ENCODE data around the gene NPRL2. TPM values are rescaled to one million over a fixed set of nuclear protein-coding genes. Genes with fewer than 3 reads are reported as not detected.

NPRL2 gene
- total RNA-seq, 2 experiments from 2014 or later, result 27.9 to 52.5 TPM

GRCh38 chr3:50326182-50326541 is 24.4 kb downstream of the NPRL2 start:
- Histone ChIP-seq H3K9me2 (ENCODE audit: insufficient read depth, low read length) (no peaks in the 10 kb centered on the region), H3K4me2 (ENCODE audit: low read length) (no peak overlapping the region), H3K4me3 (ENCODE audit: low read depth, low read length, poor library complexity, severe bottlenecking) (no peak overlapping the region), H3K4me1 (ENCODE audit: insufficient read depth, low read length, poor library complexity, severe bottlenecking) (peaks cover 20% of the 10 kb centered on the region), H3K79me2 (ENCODE audit: insufficient read depth, low read depth, low read length) (peaks cover 12% of the 10 kb centered on the region; the same call in 1 of the 2 replicates), H2AFZ (ENCODE audit: low read length) (no peak overlapping the region), H3K27ac (ENCODE audit: low read depth, low read length, poor library complexity, severe bottlenecking) (no peak overlapping the region), H4K20me1 (ENCODE audit: insufficient read depth, low read length) (no peaks in the 10 kb centered on the region), H3K9me3 (ENCODE audit: low read length) (no peaks in the 10 kb centered on the region), H3K36me3 (ENCODE audit: insufficient read depth, low read length) (peaks cover 39% of the 10 kb centered on the region)
- intact Hi-C loops (cut with micrococcal nuclease; ENCODE audit: unreplicated experiment), result no loop called here
- TF ChIP-seq EZH2phosphoT487 (IDR thresholded peaks at IDR 0.05; ENCODE audit: borderline replicate concordance, low read depth, low read length) (no peak), CTCF (conservative IDR thresholded peaks at IDR 0.05; ENCODE audit: low read length) (no peak)
- POLR2A ChIA-PET, result no interaction called here
- CTCF ChIA-PET (ENCODE audit: unreplicated experiment), result no interaction called here
- no TSS peak for BruUV-seq (replicated peaks)
- DNase-seq (ENCODE audit: low spot score), result no peak

GRCh38 chr3:50325497-50326181 is 24.9 kb downstream of the NPRL2 start:
- DNase-seq (ENCODE audit: low spot score), result no peak
- Histone ChIP-seq H3K4me3 (ENCODE audit: low read depth, low read length, poor library complexity, severe bottlenecking) (no peak overlapping the region), H4K20me1 (ENCODE audit: insufficient read depth, low read length) (no peaks in the 10 kb centered on the region), H2AFZ (ENCODE audit: low read length) (no peak overlapping the region), H3K4me2 (ENCODE audit: low read length) (no peak overlapping the region), H3K9me3 (ENCODE audit: low read length) (no peaks in the 10 kb centered on the region), H3K36me3 (ENCODE audit: insufficient read depth, low read length) (peaks cover 33% of the 10 kb centered on the region), H3K27ac (ENCODE audit: low read depth, low read length, poor library complexity, severe bottlenecking) (no peak overlapping the region), H3K9me2 (ENCODE audit: insufficient read depth, low read length) (no peaks in the 10 kb centered on the region), H3K79me2 (ENCODE audit: insufficient read depth, low read depth, low read length) (peaks cover 12% of the 10 kb centered on the region; the same call in 1 of the 2 replicates), H3K4me1 (ENCODE audit: insufficient read depth, low read length, poor library complexity, severe bottlenecking) (peaks cover 20% of the 10 kb centered on the region)
- no peak for TF ChIP-seq CTCF (conservative IDR thresholded peaks at IDR 0.05; ENCODE audit: low read length)
- TF ChIP-seq EZH2phosphoT487 (IDR thresholded peaks at IDR 0.05; ENCODE audit: borderline replicate concordance, low read depth, low read length), result no peak
- CTCF ChIA-PET (ENCODE audit: unreplicated experiment), result no interaction called here
- POLR2A ChIA-PET, result no interaction called here
- intact Hi-C loops (cut with micrococcal nuclease; ENCODE audit: unreplicated experiment), result no loop called here
- no TSS peak for BruUV-seq (replicated peaks)

GRCh38 chr3:50325113-50325480 is 25.5 kb downstream of the NPRL2 start:
- Histone ChIP-seq H4K20me1 (ENCODE audit: insufficient read depth, low read length) (no peaks in the 10 kb centered on the region), H3K9me2 (ENCODE audit: insufficient read depth, low read length) (no peaks in the 10 kb centered on the region), H3K4me2 (ENCODE audit: low read length) (no peak overlapping the region), H3K9me3 (ENCODE audit: low read length) (no peaks in the 10 kb centered on the region), H3K4me3 (ENCODE audit: low read depth, low read length, poor library complexity, severe bottlenecking) (no peak overlapping the region), H3K27ac (ENCODE audit: low read depth, low read length, poor library complexity, severe bottlenecking) (no peak overlapping the region), H3K4me1 (ENCODE audit: insufficient read depth, low read length, poor library complexity, severe bottlenecking) (peaks cover 25% of the 10 kb centered on the region), H3K79me2 (ENCODE audit: insufficient read depth, low read depth, low read length) (peaks cover 12% of the 10 kb centered on the region; the same call in 1 of the 2 replicates), H2AFZ (ENCODE audit: low read length) (no peak overlapping the region), H3K36me3 (ENCODE audit: insufficient read depth, low read length) (peaks cover 28% of the 10 kb centered on the region)
- CTCF ChIA-PET (ENCODE audit: unreplicated experiment), result no interaction called here
- POLR2A ChIA-PET, result no interaction called here
- TF ChIP-seq EZH2phosphoT487 (IDR thresholded peaks at IDR 0.05; ENCODE audit: borderline replicate concordance, low read depth, low read length) (no peak), CTCF (conservative IDR thresholded peaks at IDR 0.05; ENCODE audit: low read length) (no peak)
- intact Hi-C loops (cut with micrococcal nuclease; ENCODE audit: unreplicated experiment), result no loop called here
- no TSS peak for BruUV-seq (replicated peaks)
- no peak for DNase-seq (ENCODE audit: low spot score)
